NOMO-1 treated with DMSO at 0.1 percent for 48 hours (cell line): Measurements from ENCODE around the gene HTT.
"Not testable (repeated sequence)": the region's sequence is repeated elsewhere in the genome, so short reads cannot be mapped to it uniquely, and the experiment has no call there.

Experiments
- DNase-seq: peaks from one replicate; lab custom pipeline; 2025; ENCODE audit not compliant: unreplicated experiment; lab: John Stamatoyannopoulos, UW

HTT gene

DNA sequence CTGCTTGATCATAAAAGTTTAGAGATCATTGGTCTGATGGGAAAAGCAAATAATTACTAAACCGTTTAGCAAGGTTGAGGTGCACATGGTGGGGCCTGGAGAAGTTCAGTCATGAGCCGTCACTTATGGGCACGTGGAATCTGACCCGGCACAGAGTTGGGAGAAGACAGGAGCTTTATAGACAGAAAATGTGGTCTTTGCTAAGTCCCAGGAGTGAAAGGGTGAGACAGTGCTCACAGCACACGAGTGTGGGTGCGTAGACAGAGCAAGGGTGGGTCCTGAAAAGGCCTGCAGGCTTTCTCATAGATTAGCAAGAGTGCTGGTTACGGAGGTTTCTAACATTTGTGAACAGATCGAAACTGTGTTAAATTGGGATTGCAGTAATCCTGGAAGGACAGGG is 43.8 kb downstream of the HTT start:
- DNase-seq: no peak

DNA sequence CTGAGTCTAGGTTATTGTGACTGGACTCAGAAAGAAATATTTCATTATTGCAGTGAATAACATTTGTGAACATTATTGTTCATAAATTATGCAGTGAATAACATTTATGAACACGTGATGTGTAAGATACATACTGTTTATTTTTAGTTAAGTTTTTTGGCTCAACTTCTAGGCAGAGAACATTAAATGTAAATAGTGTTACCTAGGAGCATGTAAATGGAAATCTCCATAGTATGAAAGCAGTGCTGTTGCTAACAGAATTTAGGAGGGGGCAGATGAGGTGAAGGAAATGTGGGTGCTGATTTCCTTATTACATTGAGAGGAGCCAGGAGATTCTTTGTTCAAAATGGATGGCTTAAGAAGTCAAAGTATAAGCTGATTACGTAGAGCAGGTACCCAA is 45.0 kb downstream of the HTT start:
- no peak for DNase-seq

GRCh38 chr4:3121110-3121509 is 46.6 kb downstream of the HTT start:
- no peak for DNase-seq

GRCh38 chr4:3121596-3121995 is 47.1 kb downstream of the HTT start:
- no peak for DNase-seq

GRCh38 chr4:3122081-3122563 is 47.6 kb downstream of the HTT start:
- DNase-seq: no peak

GRCh38 chr4:3123181-3123671 is 48.7 kb downstream of the HTT start:
- DNase-seq: no peak

DNA sequence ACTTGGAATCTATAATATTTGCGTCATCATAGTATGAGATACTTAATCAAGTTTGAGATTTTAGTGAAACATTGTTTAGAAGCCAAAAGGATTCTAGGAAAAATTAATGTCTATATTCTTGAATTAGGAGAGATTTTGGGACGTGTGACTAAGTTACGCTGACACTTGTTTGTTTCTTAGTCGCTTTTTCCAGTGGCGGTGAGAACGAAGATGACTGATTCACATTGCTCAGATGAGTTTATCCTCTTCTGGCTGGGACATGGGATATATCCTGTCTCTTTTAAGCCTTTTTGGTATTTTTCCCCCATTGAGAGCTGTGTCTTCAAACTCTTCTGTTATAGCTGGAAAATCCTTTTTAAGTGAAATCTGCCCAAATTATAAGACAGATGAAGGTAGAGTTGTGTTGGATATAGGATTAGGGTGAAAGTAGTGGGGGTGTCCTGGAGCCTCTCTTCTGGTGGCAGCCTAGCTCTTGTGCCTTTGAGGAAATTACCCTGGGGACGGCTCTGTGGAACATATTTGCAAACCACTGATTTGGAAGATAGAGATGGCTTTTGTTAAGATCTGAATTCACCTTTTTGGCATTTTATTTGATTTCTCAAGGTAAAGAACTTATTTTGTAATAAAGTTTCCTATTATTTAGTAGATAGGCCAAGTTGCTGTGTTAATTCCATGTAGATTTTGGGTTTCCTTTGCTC is 49.7 kb downstream of the HTT start:
- no peak for DNase-seq

DNA sequence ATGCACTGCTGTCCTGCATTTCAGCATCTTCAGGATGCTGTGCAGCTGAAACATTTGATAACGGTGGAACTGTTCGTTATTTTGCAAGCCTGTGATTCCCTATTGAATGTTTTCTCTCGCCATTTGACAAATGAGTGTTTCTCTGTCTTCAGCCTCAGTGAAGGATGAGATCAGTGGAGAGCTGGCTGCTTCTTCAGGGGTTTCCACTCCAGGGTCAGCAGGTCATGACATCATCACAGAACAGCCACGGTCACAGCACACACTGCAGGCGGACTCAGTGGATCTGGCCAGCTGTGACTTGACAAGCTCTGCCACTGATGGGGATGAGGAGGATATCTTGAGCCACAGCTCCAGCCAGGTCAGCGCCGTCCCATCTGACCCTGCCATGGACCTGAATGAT is 52.6 kb downstream of the HTT start:
- DNase-seq: no peak

DNA sequence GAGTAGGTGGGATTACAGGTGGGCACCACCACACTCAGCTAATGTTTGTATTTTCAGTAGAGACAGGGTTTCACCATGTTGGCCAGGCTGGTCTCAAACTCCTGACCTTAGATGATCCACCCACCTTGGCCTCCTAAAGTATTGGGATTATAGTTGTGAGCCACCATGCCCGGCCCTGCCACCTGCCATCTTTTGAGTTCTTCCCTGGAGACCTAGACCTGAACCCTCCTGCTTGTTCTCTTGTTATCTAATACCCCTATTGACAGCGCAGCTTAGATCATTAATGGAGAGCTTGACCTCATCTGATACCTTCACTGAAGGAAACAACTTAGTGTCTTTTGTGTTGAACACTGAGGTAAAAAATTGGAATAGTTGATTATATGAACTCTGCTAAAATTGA is 53.6 kb downstream of the HTT start:
- DNase-seq: no peak

GRCh38 chr4:3128976-3129375 is 54.5 kb downstream of the HTT start:
- DNase-seq: no peak

DNA sequence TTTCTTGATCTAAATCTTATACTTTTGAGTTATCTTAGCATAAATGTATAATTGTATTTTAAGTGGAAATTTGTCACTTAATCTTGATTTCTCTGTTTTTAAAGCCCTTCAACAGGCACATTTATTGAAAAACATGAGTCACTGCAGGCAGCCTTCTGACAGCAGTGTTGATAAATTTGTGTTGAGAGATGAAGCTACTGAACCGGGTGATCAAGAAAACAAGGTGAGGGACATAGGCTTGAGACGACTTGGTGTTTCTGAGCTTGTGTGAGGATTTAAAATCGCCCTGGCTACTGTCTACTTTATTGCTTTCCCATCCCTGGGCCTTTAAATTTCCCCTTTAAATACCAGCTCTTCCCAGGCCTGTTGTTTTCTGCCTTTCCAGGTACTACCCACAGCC is 55.7 kb downstream of the HTT start:
- DNase-seq: no peak

GRCh38 chr4:3130826-3131225 is 56.3 kb downstream of the HTT start:
- no peak for DNase-seq

DNA sequence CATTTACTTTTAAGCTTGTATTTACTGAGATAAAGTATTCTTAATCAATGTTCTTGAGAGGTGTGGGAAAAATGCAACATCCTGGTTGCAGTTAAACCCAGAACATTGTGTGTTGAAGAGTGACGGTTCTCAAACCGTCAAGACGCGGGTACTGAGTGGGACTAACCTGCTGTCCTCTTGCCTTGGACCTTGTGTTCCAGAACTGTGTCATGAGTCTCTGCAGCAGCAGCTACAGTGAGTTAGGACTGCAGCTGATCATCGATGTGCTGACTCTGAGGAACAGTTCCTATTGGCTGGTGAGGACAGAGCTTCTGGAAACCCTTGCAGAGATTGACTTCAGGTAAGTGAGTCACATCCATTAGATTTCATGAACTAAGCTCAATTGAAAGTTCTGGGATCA is 59.7 kb downstream of the HTT start:
- no peak for DNase-seq

GRCh38 chr4:3135155-3136011 is 60.9 kb downstream of the HTT start:
- DNase-seq: no peak

DNA sequence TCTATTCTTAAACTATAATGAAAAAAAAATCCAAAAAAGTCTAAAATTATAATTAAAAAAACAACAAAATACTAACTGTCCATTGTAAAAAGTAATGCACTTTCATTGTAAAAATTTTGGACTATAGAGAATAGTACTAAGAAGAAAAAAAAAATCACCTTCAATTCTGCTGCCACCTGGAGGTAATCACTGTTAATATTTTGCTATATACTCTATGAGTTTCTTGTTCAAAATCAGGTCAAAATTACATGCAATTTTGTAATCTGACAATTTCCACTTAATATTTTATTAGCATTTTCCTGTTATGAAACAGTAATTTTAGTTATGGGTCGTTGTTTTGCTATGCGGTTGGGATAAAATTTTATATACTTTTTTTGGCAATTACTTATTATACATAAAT is 62.0 kb downstream of the HTT start:
- DNase-seq: no peak

DNA sequence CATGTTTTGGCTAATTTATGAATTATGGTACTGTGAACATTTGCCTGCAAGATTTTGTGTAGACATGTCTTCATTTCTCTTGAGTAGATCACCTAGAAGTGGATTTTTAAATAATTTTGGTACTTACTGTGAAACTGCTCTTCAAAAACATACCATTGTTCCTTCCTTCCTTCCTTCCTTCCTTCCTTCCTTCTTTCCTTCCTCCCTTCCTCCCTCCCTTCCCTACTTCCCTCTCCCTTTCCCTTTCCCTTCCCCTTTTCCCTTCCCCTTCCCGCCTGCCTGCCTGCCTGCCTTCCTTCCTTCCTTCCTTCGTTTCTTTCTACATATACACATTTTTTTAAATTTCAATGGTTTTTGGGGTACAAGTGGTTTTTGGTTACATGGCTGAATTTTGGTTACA is 63.4 kb downstream of the HTT start:
- no peak for DNase-seq

- DNase-seq: no peak
Measured at GRCh38 chr4:3145234-3145924, 70.9 kb downstream of the HTT start.

DNA sequence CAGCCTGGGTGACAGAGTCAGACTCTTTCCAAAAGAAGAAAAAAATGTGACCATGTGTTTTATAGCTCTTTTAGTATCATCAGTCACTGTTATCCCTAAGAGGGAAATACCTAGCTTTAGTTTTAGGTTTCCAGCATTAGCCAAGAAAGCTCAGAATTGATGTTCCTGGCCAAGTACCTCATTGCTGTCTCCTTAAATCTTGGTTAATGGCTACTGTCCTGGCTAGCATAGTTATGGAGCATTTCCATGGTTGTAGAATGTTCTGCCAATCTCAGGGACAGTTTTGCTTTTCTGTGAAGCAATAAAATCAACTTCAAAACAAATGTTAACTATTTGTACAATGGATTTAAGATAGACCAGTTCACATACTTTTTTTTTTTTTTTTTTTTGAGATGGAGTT is 74.4 kb downstream of the HTT start:
- DNase-seq: no peak

DNA sequence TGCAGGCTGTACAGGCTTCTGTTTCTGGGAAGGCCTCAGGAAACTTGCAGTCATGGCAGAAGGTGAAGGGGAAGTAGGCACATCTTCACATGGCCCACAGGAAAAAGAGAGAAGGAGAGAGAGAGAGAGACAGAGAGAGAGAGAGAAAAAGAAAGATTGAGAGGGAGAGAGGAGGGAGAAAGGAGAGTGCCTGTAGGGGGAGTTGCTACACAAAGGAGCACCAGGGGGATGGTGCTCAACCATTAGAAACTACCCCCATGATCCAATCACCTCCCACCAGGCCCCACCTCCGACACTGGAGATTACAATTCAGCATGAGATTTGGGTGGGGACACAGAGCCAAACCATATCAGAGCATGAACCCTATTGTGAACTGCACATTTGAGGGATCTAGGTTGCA is 76.8 kb downstream of the HTT start:
- DNase-seq: not testable (repeated sequence)

DNA sequence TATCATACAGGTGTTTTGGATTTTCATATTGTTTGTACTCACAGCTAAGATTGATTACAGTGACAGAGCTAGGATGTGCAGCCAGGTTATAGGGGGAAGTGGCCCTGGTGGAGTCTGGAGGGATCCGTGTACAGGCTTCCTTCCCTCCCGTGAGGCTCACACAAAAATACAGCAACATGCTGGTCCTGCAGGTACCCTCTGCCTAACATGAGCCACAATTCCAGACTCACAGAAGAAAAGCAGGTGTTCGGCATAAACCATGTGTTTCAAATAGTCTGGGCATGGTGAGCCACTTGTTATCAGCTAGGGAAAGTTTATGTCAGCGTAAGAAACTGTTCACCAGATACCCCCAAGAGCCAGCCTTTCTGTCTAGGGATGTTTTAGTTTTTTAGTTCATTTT is 82.9 kb downstream of the HTT start:
- no peak for DNase-seq

- DNase-seq: no peak
Measured at GRCh38 chr4:3158841-3159240, 84.4 kb downstream of the HTT start.

DNA sequence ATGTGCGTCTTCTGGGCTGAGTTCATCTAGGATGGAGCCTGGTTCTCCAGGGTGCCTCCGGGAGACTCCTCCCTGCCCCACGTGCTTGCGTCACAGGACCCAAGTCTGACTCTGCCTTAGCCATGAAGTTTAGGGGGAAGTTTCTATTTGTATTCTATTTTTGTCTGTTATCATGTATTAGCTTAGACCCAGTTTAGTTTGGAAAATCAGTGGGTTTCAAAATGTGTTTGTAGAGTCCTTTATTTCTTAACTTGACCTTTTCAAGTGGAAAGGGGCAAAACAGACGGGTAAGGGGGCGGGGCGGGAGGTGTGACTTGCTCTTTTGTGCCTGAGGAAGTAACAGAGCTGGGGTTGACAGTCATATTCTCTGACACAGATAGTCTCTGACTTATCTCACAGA is 86.0 kb downstream of the HTT start:
- no peak for DNase-seq
